Kidney tubule cell (primary cell): ENCODE measurements around the gene C19orf47.
"Not testable (repeated sequence)": the region's sequence is repeated elsewhere in the genome, so short reads cannot be mapped to it uniquely, and the experiment has no call there.

Experiments used
- DNase-seq: peaks from one replicate; pipeline ENCODE4 v3.0.0-alpha.2; 2018; ENCODE audit warnings: low spot score

Gene C19orf47

DNA sequence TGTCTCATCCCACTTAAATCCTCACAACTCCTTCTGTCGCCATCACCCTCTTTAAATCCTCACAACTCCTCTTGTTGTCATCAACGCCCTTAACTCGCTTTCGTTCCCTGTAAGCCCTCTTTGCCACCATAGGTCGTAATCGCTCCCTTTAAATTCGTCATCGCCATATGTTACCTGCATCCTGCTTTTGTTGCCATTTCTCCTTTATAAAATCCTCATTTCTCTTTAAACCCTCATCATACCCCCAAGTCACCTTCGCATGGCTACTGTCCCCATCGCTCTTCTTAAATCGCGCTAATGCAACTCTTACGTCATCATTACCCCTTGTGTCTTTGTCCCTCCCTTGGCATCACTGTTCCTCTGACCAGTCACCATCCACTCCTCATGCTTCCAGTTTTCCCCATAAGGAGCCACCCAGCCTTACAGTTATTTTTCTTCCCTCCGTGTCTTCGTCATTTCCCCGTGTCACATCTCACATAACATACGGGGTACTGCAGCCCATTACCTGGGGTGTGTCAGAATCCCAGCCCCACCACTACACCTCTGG, 837 bp upstream of the C19orf47 start:
- peak; percentile 51 for DNase-seq

DNA sequence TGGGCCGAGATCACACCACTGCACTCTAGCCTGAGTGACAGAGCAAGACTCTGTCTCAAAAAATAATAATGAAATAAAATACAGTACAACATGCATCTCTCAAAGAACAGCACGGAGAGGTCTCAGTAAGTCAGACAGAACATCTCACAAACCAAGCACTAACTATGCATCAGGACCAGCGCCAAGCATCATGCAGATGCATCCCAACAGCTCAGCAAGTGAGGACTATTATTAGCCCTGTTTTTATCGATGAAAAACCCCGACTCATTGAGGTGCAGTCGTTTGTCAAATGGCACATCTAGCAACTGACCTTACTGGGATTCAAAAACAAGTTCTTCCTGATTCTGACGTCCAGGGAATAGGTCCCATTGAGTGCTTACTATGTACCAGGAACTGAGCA, 3.8 kb downstream of the C19orf47 start:
- DNase-seq: no peak

DNA sequence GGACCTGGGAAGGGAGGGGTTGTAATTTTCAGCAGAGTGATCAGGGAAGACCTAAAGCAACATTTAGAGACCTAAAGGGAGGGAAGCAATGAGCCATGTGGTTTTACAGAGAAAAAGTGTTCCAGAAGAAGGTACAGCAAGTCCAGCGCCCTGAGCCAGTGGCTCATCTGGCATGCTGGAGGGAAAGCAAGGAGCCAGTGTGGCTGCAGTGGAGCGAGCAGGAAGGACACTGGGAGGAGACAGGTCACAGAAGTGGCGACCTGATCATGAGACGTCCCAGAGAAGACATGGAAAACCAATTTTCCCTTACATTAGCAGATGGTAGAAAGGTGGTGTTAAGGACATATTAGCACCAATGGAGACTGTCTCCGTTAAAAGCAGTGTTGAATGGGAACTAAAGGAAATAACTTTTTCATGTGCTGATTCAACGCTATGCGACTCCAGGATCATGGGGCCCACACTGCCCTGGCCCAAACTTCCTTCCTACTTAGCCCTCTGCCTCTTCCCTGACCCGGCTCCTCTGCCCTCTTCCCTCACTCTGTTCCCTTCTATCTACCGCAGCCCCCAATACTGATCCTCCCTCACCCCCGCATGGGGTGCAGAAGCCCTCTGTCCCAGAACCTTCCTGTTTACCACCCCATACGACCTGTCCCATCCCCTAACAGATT, 5.4 kb downstream of the C19orf47 start:
- DNase-seq: no peak

DNA sequence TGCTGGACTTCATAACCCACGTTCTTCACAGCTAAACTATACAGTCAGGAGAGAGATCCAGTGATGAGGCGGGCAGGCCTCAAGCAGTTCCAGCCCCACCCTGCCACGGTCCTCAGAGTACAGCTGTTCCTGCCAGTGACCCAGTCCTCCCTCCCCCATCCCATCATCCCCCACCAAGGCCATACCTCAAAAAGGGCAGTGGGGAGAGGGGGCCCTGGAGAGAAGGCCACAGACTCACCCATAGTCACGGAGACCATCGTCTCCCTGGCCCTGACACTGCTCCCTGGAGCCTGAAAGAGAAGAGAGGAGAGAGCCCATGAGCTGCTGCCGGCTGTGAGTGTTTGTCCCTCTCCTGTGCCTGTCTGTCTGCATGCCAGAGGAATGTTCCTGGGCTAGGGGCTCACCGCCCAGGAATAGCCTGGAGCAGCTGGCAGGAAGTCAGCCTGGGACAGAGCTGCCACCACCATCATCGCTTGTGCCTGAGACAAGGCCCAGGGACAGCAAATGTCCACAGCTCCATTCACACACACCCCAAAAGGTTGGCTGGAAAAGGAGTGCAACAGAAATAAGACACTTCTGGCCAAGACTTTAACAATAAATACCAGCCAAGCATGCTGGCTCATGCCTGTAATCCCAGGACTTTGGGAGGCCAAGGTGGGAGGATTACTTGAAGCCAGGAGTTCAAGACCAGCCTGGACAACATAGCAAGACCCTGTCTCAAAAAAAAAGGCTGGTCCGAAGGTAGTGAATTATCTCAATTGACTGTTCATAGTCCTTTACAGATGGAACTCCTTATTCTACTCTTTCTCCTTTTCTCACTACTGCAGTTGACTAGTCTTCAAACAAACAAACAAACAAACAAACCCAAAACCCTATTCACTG, 6.4 kb downstream of the C19orf47 start:
- no peak for DNase-seq

DNA sequence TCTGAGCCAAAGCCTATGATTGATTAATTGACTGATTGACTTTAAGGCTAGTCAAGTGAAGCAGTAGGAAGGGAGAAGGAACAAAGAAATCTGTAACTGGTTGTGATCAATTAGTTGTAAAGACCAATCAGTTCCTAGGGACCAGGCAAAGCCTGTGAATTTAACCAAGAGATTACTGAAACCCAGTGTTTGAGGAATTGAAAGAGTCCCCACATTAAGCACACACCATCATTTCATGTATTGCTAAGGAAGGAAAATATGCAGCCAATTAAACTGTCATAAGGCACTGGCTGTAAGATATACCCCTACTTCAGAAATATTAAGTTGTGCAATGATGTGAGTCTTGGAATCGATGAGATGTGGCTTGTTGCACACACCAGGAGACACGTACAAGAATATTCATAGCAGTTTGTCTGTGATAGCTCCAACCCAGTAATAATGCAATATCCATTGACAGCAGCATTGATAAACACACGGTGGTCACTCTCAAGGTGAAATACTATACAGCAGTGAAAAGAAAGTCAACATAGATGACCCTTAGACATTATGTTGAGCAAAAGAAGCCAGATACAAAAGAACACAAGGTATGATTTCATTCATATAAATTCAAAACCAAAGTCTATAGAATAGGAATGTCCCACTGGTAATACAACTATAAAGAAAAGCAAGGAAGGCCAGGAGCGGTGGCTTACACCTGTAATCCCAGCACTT, 9.0 kb downstream of the C19orf47 start:
- DNase-seq: no peak

DNA sequence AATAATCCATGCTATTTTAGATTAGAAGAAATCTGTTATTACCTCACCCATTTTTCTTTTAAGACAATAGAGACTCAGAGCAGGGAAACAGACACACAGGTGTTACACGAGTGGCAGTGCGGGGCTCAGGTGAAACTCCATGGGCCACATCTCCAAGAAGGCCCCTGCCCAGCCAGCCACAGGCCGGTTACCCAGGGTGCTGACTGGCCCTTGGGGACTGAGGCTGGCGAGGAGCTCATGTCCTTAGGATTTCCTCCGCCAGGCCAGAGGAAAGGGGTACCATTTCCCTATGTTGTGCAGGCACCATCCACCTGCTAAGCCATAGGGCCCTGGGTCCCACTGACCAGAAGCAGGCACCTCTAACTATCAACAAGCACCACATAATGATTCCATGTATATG, 10.6 kb downstream of the C19orf47 start:
- no peak for DNase-seq

DNA sequence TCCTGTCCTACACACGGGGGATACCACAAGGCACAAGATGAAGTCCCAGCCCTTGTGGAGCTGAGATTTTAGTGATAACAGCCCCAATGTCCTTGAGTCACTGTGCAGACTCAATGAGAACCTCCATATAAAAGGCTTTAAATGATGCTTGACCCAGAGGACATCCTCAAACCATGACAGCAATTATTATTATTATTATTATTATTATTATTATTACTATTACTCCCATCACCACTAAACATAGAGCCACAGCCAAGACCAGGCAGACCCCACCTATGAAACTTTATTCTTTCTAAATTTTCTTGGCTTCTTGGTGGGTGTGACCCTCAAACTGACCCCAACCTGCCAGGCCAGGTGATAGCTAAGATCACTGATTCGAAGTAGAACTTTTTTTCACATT, 11.1 kb downstream of the C19orf47 start:
- DNase-seq: no peak

DNA sequence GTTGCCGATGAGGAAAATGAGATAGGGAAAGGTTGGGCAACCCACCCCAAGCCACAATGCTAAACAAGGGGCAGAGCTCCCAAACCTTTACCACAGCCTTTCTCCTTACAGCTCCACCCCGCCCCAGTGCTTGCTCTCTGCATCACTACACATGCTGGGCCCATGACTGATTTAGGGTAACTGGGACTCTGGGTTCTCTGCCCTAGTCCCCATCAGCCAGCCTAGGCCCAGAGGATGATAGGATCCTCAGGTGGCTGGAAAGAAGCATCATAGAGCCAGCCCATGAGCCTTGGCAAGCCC, 11.6 kb downstream of the C19orf47 start:
- no peak for DNase-seq

DNA sequence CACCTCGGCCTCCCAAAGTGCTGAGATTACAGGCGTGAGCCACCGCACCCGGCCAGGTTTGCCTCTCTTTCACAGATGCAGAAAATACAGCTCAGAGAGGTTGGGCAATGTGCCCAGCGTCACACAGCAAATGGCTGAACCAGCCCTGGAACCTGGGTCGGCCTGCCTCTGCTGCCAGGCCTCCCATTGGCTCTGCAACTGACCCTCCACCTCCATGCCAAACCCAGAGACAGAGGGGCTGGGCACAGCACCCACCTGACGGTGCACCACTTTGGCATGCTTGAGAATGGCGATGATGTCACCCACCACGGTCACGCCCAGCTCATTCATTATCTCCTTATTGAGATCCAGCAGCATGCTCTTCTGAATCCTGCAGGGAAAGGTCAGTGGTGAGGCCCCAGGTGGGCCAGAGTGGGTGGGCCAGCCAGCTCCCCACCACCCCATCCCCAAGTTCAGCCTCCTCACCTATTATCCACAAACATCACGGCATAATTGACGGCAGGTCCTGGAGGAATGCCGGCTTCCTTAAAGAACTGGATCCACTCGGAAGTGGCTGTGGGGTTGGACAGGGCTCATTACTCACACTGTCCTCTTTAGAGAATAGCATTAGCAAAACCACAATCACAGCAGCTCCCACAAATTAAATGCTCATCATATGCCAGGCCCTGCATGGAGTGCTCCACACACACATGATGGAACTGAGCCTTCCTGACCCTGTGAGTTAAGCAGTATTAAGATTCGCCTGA, 12.2 kb downstream of the C19orf47 start:
- DNase-seq: no peak

DNA sequence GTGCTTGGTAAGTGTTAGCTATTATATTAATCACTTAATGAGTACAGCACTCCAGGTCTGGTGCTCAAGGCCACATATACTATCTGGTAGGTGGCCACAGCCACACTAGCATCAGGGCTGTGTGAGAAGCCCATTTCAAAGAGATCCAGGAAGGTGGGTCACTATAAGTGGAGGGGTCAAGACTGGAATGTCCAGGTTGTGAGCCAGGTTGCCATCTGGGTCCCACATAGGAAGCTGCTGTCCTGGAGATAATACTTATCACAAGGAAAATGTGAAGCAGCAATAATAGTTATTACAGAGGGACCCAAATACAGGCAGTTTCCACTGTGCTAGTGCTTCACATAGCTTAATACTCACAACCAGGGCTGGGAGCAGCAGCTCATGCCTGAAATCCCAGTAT, 13.1 kb downstream of the C19orf47 start:
- no peak for DNase-seq

DNA sequence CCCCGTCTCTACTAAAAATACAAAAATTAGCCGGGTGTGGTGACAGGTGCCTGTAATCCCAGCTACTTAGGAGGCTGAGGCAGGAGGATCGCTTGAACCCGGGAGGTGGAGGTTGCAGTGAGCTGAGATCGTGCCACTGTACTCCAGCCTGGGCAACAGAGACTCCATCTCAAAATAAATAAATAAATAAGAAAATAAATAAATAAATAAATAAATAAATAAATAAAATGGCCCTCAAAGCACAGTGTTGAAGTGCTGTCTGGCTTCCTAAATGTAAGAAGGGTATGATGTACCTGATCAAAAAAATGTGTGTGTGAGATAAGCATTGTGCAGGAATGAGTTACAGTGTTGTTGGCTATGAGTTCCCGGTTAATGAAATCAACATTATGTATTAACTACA, 15.1 kb downstream of the C19orf47 start:
- DNase-seq: not testable (repeated sequence)

DNA sequence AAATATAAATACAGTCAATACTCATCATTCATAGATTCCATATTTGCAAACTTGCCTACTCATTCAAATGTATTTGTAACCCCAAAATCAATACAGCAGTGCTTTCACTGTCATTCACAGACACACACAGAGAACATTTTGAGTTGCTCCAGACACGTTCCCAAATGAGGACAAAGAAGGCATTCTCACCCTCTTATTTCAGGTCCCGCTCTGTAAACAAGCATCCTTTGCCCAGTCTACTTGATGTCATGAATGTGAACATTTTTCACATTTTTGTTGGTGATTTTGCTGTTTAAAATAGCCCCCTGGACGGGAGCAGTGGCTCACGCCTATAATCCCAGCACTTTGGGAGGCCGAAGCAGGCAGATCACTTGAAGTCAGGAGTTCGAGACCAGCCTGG, 15.5 kb downstream of the C19orf47 start:
- no peak for DNase-seq

DNA sequence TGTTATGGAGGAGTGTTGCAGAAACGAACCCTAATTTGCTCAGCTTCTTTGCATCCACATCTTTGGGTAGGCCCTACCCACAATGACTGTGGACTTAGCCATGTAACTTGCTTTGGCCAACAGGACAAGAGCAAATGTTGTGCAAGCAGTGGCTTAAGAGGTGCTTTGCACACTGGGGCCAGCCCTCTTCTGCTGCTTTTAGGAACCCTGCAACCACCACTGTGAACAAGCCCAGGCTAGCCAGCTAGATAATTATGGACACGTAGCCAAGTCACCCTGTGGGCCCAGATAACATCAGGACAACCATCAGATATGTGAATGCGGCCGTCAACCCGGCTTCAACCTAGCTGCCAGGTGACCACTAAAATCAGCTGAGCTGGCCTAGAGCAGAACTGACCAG, 17.1 kb downstream of the C19orf47 start:
- DNase-seq: no peak

DNA sequence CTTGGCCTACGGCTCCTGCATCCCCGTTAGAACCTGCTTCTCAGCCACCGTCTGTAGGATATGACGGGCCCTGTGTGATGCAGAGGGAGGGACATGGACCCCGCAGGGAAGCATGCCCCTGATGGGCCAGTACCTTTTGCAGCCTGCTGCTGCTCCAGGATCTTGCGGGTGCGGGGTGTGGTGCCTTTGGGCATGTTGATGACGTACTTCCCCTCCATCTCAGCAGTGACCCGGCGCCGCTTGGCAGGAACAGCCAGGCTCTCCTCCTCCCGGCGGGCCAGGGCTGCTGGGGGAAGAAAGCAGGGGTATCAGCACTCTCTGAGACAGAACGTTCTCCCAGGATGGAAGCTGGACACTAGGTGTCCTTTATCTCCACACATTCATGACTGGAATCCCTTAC, 22.0 kb downstream of the C19orf47 start:
- no peak for DNase-seq

DNA sequence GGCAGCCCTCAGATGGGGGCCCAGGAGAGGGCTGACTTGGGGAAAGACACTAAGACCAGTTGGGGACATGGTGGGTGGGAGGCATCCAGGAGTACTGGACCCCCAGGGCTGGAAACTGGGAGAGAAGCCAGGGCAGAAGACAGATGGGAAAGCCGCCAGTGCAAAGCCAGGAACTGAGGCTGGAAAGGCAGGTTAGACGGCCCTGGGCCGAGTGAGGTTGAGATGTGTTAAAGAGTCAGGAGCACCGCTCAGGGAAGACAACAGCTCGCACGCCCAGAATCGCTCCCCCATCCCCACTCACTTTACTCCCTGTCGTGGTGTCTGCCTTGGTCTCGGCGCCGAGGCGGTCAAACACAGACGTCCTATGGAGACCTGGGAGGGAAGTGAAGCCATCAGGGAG, 24.5 kb downstream of the C19orf47 start:
- DNase-seq: no peak

DNA sequence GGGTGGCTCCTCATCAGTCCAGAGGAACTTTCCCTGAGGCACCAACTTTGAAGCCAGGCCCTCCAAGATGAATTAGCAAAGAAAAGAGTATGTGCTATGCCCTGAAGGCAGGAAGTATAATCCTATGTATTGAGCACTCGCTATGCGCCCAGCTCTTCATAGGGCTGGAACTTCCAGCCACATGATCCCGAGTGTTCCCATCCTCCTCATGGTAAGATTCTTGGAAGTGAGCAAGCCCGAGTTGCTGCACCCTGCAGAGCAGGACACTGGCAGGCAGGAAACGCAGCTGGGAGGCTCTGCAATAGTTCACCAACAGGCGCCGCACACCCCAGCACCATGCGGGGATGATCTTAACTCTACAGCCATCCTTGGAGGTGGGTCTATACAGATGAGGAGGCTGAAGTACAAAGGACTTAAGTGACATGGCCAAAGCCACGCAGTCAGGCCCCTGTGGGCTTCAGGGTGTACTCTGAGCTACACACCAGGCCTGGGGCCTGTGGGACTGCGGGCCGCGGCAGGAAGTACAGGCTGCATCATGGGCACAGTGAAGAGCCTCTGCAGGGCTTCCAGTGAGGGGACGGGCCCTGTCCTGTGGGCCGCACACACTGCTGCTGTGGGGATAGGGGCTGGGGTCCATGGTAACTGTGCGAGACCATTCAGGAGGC, 25.1 kb downstream of the C19orf47 start:
- no peak for DNase-seq

DNA sequence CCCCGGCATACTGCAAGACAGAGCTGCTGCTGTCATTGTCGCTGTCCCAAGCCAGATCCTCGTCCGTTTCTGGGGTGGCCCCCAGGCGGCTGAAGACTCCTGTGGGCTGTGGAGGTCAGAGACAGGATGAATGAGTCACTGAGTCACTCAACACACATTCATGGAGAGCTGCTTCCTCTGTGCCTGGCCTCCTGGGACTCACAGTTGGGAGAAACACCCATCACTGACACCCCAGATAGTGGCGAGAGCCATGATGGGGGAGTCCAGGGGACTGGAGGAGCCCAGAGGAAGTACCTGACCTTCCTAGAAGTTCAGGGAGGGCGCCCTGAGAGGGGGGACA, 26.0 kb downstream of the C19orf47 start:
- no peak for DNase-seq

DNA sequence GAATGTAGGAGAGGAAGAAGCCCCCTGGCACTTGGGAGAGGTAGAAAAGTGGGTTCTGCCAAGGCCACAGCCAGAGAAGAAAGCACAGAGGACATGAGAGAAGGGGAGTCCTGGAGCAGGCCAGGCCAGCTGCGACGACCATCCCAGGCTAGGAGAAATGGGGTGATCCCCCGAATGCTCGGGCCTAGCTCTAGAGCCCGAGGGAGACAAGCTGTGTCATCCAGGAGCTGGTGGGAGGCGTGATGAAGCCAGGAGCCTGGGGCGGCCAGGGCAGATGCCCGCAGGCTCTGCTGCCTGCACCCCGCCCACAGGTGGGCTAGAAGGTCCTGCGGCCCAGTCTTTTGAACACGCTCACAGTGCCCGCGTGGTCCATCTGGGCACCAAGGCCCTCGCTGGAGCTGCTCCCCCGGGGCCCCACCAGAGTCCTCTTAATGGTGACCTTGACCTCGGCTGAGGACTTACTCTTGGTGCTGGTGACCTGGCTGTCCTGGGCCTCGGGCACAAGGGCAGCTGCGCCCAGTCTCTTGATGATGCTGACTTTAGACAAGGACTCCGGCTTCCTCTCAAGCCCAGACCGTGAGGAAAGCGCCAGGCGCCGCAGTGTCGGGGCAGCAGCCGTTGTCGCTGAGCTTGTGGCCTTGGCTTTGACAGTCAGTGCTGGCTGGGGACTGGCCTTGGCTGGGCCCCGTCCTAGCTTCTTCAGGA, 26.5 kb downstream of the C19orf47 start:
- no peak for DNase-seq

DNA sequence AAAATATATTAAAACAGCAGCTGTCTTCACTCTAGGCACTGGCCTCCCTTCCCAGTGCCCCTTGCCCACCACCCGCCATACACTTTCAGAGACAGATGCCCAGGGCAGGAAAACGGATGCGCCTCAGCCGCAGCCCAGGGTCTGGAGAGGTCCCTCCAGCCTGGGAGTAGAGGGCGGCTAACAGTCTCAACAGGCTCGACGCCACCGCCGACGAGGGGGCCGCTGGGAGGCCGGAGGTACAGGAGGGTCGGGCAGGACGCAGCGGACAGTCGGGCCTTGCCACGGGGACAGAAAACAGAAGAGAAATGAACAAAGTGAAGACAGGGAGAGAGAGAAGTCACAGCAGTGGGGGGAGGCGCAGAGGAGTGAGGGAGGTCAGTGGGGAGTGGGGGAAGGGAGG, 27.1 kb downstream of the C19orf47 start:
- DNase-seq: no peak

DNA sequence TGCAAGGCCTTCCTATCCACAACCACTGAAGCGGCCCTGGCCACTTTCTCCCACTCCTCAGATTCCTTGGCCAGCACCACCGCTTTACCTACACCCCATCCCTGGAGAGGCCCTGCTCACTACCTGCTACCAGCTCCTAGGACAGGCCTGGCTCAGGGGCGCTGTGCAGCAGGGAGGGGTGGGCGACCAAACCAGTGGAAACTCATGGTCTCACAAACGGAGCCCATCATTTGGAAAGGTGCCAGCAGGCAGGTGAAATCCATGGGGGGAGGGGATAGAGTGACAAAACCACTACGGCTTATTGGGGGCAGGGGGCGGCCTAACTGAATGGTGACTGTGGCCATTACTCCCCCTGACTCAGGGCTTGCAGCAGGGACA, 27.6 kb downstream of the C19orf47 start:
- DNase-seq: no peak

DNA sequence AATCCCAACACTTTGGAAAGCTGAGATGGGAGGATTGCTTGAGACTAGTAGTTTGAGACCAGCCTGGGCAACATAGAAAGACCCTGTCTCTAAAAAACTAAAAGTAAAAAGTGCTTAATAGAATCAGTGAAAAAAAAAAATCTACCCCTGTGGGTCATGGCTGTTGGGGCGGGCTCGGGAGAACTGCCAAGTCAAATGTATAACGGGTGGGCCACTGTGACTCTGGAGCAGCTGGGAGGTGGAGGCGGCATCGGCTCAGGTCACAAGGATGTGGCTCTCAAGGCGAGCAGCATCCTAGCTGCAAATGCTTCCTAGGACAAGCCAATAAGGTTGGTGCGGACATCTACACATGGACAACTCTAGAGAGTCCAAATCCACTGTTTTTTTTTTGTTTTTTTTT, 30.9 kb downstream of the C19orf47 start:
- DNase-seq: no peak
